ENCODE data around the gene SARS1.

The SARS1 gene

GRCh38 chr1:109249654-109250401 lies 36.1 kb downstream of the SARS1 start:
- DNase-seq (ENCODE audit: low read depth, low spot score) = no peak

- no peak for DNase-seq (ENCODE audit: low read depth, low spot score)
Measured at GRCh38 chr1:109250454-109251276, 36.9 kb downstream of the SARS1 start.

DNA sequence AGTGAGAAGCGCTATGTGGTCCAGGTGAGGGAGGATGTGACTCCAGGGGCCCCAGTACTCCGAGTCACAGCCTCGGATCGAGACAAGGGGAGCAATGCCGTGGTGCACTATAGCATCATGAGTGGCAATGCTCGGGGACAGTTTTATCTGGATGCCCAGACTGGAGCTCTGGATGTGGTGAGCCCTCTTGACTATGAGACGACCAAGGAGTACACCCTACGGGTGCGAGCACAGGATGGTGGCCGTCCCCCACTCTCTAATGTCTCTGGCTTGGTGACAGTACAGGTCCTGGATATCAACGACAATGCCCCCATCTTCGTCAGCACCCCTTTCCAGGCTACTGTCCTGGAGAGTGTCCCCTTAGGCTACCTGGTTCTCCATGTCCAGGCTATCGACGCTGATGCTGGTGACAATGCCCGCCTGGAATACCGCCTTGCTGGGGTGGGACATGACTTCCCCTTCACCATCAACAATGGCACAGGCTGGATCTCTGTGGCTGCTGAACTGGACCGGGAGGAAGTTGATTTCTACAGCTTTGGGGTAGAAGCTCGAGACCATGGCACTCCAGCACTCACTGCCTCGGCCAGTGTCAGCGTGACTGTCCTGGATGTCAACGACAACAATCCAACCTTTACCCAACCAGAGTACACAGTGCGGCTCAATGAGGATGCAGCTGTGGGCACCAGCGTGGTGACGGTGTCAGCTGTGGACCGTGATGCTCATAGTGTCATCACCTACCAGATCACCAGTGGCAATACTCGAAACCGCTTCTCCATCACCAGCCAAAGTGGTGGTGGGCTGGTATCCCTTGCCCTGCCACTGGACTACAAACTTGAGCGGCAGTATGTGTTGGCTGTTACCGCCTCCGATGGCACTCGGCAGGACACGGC lies 37.8 kb downstream of the SARS1 start:
- no peak for DNase-seq (ENCODE audit: low read depth, low spot score)

GRCh38 chr1:109252167-109252892 lies 38.6 kb downstream of the SARS1 start:
- no peak for DNase-seq (ENCODE audit: low read depth, low spot score)

GRCh38 chr1:109252893-109253802 lies 39.4 kb downstream of the SARS1 start:
- DNase-seq (ENCODE audit: low read depth, low spot score) = no peak

DNA sequence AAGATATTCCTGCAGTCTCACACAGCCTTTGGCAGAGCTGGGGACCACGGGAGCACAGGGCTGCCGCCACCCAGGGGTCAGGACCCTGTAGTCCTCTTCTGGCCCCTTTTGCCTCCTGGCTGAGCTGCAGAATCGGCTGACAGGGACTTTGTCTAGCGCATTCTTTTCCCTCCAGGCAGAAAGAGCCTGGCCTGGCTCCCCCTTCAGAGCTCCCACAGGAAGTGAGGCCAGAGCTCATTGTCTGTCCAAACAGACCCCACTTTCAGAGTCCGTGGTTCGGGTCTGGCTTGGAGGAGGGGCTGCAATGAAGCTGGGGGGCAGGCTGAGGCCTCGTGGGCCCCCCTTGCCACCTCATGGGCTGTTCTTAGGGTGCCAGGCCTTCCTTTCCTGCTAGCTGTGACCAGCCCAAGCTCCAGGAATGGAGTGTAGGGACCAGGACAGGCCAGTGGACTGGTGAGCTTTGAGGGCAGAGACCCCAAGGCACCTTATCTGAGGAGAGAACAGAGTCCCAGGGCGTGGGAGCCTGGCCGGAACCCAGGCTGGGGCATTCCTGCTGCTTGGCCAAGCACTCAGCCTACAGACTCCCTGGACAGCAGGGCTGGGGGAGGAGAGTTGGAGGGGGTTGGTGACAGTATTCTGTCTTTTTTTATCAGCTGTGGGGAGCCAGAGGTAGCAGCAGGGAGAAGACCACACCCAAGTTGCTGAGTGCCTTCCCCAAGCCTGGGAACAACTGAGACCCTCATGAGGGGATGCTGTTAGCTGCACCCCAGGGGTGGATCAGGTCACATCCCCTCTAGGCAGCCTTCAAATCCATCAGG lies 40.3 kb downstream of the SARS1 start:
- no peak for DNase-seq (ENCODE audit: low read depth, low spot score)

GRCh38 chr1:109254621-109255096 lies 40.9 kb downstream of the SARS1 start:
- DNase-seq (ENCODE audit: low read depth, low spot score) = no peak

DNA sequence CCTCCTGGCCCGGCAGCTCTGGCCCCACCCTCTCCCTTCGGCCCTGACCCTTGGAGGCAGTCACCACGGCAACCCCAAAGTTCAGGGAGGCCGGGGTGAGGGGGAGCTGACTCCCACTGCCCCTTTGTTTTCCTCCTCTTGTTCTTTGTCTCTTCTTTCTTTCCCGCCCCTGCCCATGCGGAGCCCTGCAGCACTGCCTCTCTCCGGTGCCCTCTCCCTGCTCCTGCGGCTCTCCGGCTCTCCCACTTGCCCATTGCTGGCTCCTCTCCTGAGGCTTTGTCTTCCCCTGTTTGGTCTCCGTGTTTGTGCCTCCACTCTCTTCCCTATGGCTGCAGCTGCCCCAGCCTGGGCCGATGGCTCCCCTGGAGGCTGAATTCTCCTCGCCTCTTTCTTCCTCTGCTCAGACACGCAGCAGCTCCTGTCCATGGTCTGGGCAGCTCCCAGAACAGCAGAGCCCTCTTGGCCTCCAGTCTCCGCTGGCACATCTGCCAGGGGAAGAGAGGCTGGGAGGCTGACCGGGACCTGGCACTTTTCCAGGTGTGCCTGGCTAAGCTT lies 41.5 kb downstream of the SARS1 start:
- DNase-seq (ENCODE audit: low read depth, low spot score) = no peak

DNA sequence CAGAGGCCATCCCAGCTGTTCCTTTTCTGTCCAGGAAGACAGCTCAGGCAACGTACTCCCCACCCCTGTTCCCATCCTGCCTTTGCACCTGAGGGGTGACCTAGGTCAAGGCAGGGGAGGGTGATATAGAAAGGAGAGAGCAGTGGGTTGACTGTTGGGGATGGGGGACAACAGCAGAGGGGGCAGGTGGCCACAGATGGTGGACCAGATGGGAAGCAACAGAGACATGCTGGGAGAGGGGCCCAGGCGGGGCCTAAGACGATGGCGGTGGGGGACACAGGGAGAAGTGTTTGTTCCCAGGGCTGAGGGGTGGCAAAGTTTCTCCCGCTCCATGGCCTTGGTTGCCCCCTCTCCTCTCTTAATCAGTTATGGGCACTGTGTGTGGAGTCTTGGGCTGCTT lies 42.0 kb downstream of the SARS1 start:
- no peak for DNase-seq (ENCODE audit: low read depth, low spot score)

DNA sequence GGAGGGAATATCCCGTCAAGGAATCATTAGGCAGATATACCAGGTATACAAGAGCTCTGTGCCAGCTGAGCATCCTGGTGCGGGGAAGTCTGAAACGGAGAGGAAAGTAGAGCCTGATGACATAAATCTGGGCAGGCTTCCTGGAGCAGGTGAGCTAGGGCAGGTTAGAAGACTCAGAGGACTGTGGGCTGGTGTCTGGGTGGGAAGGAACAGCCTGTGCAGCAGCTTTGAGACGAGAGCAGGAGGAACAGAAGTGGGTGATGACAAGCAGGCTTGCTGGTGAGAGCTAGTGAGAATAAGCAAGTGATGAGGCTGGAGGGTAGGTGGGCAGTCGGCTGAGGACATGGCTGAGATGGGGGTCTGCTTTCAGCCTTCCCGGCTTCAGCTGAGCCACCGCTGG lies 42.4 kb downstream of the SARS1 start:
- no peak for DNase-seq (ENCODE audit: low read depth, low spot score)

- no peak for DNase-seq (ENCODE audit: low read depth, low spot score)
Measured at GRCh38 chr1:109256971-109257681, 43.4 kb downstream of the SARS1 start.

DNA sequence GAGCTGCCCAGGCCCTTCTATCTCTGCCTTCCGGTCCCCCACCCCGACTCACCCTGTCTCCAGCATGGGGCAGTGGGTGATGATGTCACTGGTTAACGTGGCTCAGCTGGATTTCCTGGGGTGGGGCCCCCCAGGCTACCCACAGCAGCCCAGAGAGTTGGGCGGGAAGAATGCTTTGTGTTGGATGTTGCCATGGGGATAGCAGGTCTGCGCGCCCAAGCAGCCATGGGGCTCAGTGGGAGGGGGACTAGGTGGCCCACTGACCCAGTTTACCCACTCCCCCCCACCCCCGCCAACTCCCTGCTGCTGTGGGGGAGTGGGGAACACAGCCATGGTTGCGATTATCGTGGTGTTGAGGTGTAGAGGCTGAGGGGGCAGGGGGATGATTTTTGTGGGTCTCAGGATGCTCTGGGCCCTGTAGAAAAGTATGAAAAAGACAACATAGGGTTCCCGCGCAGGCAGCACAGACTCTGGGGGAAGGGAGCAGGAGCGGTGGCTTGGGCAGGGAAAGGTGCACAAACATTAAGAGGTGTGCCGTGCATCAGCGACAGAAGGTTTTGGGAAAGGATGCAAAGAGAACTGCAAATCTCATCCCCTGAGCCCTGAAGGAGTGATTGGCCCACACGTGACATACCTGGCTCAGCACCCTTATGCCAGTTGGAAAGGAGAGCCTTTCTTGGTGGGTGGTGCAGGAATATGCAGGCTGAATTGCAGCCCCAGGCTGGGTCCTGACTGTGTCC lies 44.1 kb downstream of the SARS1 start:
- DNase-seq (ENCODE audit: low read depth, low spot score) = no peak

- DNase-seq (ENCODE audit: low read depth, low spot score) = no peak
Measured at GRCh38 chr1:109258481-109259466, 45.1 kb downstream of the SARS1 start.

- no peak for DNase-seq (ENCODE audit: low read depth, low spot score)
Measured at GRCh38 chr1:109259674-109260557, 46.2 kb downstream of the SARS1 start.

- no peak for DNase-seq (ENCODE audit: low read depth, low spot score)
Measured at GRCh38 chr1:109261006-109261405, 47.3 kb downstream of the SARS1 start.
